ENCODE data around the gene STXBP6.

STXBP6 gene

DNA sequence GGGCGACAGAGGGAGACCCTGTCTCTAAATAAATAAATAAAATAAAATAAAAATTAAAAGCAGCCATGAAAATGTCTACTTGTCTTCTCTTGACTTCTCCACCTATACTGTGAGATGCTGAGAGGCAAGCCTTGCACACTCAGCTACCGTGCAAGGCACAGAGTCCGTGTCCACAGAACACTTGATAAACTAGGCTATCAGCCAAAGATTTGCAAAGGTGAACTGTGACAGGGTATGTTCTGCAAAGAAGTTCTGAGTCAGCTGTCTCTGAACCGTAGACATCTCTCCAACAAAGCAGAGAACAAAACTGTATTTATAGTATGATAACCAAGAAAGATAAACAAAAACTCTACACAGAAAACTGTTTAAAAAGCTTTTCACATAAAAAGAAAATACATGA, 35.5 kb downstream of the STXBP6 start:
- DNase-seq (ENCODE audit: low spot score): no peak

- no peak for DNase-seq (ENCODE audit: low spot score)
Measured at GRCh38 chr14:25011095-25011494, 38.9 kb downstream of the STXBP6 start.

DNA sequence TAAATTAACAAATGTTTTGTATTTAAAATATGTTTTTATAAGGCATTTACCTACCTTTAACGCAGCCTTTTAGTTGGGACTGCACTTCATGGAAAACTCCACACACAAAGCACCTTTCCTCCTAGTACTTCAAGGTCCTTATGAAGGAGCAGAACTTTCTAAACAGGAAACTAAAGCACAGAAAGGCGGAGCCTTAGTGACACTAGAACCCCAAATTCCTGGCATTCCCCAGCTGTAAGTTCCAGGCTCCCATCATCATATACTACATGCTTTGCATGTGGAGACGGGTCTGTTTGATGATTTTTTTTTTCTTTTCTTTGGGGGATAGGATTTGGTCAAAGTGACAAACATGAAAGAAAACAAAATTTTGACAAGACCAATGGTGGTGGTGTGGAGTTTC, 39.5 kb downstream of the STXBP6 start:
- DNase-seq (ENCODE audit: low spot score): no peak

GRCh38 chr14:25009891-25010290, 40.1 kb downstream of the STXBP6 start:
- DNase-seq (ENCODE audit: low spot score): peak; percentile 46

DNA sequence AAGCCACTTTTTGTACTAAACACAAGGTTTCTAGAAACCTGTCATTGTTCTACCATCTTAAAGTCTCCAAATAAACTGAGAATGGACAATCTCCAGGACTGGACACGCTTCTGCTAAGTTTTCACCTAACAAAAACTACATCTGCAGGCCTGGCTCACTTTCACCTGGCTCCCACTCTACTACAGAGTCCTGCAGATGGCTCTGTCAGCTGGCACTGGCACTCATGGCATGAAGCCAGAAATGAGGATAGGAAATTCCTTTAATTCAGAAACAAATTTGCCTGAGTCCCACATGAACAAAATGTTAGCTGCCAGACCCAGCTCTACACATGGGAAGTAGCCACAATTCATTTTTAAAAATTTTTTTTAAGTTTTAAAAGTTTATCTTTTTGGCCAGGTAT, 42.1 kb downstream of the STXBP6 start:
- DNase-seq (ENCODE audit: low spot score): no peak

DNA sequence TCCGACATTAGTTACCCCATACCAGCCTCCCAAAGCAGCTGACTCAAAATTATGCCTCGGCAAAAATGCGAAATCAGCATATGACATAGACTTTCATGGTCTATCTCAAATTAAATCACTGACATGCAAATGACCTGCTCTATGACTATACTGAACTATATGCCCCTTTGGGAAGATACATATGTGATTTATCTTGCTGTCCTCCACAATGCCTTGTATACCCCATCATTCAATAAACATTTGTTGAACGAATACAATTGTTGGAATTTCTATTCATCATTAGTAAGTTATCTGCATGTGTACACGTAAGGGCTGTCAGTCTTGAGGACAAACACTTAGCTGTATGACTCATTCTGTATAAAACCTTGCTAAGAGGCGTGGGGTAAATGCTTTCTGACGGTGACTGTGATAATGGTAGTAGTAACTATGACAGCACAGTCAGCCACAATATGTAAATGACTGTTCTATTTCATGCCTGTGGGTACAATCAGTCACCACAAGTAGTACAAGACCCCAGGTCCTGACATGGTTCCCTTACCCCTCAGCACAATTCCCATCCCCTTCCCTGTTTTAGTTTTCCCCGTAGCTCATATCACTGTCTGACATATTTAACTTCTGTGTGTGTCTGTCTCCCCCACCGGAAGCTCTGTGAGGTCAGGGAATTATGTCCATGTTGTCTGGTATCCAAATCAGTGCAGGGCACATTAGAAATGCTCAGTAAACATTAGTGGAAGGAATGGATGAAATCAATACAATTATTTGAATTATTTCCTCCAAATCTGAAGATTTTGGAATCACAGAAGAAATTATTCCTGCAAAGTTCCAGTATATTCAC, 42.8 kb downstream of the STXBP6 start:
- DNase-seq (ENCODE audit: low spot score): no peak

GRCh38 chr14:25006031-25006430, 43.9 kb downstream of the STXBP6 start:
- no peak for DNase-seq (ENCODE audit: low spot score)

- DNase-seq (ENCODE audit: low spot score): no peak
Measured at GRCh38 chr14:25004389-25004809, 45.5 kb downstream of the STXBP6 start.

DNA sequence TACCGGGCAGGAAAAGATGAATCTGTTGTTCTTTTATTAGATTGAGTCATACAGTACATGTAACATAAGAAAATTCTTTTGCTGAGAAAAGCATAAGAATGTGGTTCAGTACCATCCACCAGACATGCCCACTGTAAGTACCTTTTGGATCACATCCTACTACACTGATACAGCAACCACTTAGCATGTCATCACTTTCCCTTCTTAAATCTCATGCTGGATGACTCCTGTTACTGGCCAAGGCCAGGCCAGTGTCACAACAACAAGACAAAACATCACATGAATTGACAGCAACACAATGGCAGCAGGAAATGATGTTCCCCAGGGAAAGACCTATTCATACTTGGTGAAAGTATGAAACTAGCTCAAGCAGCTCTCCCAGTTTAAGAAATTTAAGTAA, 46.4 kb downstream of the STXBP6 start:
- no peak for DNase-seq (ENCODE audit: low spot score)

GRCh38 chr14:25001601-25002000, 48.3 kb downstream of the STXBP6 start:
- no peak for DNase-seq (ENCODE audit: low spot score)

GRCh38 chr14:25001156-25001555, 48.8 kb downstream of the STXBP6 start:
- no peak for DNase-seq (ENCODE audit: low spot score)

- no peak for DNase-seq (ENCODE audit: low spot score)
Measured at GRCh38 chr14:24999157-24999556, 50.8 kb downstream of the STXBP6 start.

DNA sequence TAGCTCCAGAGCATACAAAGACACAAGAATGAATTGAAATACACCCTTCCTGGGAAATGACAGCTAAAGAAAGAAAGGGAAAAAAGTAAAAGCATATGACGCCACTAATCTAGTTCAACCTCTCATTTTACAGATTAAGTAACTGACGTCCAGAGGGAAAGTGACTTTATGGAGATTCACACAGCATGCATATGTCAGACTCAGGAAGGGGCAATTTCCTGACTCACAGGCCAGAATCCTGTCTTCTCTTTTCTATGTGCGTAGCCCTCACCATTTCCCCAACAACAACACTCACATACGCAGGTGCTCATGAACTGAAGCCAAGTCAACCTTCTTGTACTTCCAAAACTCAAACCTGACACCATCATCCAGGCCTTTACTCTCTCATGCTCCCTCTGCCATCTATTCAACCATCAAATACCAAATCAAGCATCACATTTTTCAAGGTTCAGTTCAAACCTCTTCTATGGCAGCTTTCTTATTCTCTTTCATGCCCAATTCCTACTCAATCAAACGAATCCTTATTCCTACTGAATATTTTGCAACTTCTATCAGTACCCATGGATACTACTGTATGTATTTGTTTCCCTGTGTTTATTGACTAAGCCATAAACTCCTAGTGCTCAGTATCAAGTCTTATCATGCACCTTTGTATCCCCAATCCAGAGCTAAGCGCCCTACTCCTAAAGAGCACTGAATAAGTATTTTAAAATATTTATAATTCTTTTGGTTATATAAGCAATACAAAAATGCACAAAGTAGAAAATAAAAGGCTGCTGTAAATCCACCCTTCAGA, 52.8 kb downstream of the STXBP6 start:
- no peak for DNase-seq (ENCODE audit: low spot score)

DNA sequence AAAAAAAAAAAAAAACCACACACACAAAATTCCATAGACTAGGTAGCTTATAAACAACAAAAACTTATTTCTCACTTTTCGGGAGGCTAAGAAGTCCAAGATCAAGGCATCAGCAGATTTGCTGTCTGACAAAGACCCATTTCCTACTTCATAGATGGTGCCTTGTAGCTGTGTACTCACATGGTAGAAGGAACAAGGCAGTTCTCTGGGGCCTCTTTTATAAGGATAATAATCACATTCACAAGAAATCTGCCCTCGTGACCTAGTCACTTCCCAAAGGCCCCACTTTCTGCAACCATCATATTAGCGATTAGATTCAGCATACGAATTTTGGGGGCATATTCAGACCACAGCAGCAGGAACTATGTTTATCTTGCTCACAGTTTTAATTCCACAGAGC, 54.9 kb downstream of the STXBP6 start:
- no peak for DNase-seq (ENCODE audit: low spot score)

- no peak for DNase-seq (ENCODE audit: low spot score)
Measured at GRCh38 chr14:24993631-24994030, 56.3 kb downstream of the STXBP6 start.

DNA sequence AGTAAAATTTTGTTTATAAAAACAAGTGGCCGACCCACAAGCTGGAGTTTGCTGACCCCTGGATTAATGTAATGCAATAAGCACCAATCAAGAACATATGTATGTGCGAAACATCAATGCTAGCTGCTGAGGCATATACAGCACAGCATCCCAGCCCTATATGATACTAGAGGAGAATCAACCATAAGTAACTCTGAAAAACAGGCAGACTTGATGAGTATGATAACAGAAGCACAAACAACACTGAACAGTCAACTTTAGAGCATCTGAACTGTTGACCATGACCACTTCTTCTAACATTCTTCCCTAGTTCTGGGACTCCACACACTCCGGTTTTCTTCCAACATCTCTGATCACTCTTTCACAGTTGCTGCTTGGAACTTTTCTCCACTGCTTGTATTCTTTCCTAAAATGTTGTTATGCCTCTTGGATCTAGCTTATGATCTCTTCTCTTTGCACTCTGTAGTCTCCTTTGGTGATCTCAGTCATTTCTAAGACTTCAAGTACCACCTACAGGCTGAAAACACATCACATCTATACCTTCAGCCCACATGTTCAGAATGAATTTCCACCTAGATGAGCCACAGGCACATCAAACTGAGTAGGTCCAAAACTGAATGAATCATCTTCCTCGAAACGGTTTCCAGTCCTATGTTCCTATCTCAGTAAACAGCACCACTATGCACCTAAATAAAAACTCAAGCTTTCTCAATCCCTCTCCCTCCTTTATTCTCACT, 57.2 kb downstream of the STXBP6 start:
- DNase-seq (ENCODE audit: low spot score): no peak

GRCh38 chr14:24991821-24992220, 58.1 kb downstream of the STXBP6 start:
- no peak for DNase-seq (ENCODE audit: low spot score)

DNA sequence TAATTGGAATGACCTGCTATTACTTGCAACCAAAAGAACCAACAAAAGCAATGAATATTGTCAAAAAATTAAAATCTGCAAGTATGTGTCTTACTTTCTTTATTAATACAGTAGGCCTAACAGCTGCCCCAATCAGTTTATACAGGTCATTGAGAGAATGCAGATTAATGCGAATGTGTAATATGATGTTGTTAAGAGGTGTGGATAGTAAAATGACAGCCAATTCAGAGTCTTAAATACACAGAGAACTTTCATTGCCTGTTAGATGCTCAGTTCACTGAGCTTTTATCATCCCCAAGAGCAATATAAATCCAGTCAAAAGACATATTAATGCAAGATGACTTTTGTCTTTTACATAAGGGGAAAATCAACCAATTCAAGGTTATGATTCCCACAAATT, 58.7 kb downstream of the STXBP6 start:
- no peak for DNase-seq (ENCODE audit: low spot score)

GRCh38 chr14:24990773-24991172, 59.2 kb downstream of the STXBP6 start:
- DNase-seq (ENCODE audit: low spot score): no peak

- DNase-seq (ENCODE audit: low spot score): no peak
Measured at GRCh38 chr14:24990050-24990449, 59.9 kb downstream of the STXBP6 start.

DNA sequence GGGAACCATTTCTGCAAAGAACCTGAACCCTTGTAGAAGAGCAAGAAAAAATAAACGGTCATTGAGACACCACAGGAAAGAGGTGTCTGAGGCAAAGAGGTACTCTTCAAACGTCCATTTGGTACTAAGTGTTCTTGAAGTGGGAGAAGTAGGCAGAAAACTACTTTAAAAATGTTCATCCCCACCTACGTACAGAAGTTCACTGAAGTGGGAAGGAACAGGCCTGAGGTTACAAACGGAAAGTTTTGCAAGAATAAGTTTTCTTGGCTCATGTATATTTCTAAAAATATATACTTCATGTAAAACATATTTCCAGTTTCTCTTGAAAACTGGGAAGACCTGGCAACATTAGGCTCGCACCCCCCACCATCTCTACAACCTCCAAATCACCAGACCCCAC, 61.2 kb downstream of the STXBP6 start:
- DNase-seq (ENCODE audit: low spot score): no peak

GRCh38 chr14:24986206-24986893, 63.6 kb downstream of the STXBP6 start:
- no peak for DNase-seq (ENCODE audit: low spot score)

Data from ecto neural progenitor cell (in vitro differentiated cells).